ENCODE data around the gene TPRX2.
"Not testable (repeated sequence)": the region's sequence is repeated elsewhere in the genome, so short reads cannot be mapped to it uniquely, and the experiment has no call there.

DNA sequence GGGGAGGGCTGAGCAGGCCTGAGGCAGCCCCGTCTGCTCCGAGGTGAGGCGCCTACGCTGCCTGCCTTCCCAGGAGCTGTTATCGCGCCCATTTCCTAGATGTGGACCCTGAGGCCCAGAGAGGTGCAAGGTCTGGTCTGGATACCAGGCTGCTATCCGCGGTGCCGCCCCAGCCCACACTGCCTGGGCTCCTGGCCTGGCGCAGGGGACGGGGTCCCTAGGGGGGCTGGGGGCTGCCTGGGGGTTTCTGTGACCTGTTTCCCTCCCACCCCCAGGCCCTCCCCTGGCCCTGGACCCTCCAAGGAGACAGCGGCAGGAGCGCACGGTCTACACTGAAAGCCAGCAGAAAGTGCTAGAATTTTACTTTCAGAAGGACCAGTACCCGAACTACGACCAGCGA, 803 bp downstream of the TPRX2 start:
- TF ChIP-seq, protein P1, sequence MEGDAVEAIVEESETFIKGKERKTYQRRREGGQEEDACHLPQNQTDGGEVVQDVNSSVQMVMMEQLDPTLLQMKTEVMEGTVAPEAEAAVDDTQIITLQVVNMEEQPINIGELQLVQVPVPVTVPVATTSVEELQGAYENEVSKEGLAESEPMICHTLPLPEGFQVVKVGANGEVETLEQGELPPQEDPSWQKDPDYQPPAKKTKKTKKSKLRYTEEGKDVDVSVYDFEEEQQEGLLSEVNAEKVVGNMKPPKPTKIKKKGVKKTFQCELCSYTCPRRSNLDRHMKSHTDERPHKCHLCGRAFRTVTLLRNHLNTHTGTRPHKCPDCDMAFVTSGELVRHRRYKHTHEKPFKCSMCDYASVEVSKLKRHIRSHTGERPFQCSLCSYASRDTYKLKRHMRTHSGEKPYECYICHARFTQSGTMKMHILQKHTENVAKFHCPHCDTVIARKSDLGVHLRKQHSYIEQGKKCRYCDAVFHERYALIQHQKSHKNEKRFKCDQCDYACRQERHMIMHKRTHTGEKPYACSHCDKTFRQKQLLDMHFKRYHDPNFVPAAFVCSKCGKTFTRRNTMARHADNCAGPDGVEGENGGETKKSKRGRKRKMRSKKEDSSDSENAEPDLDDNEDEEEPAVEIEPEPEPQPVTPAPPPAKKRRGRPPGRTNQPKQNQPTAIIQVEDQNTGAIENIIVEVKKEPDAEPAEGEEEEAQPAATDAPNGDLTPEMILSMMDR (optimal IDR thresholded peaks at IDR 0.05 in 1 of 3, IDR thresholded peaks at IDR 0.05 in 1 of 3, conservative IDR thresholded peaks at IDR 0.05 in 1 of 3; ENCODE audit: extremely low read depth in 1 of 3, insufficient read depth in 2 of 3, low read length in 3 of 3), result not testable (repeated sequence)
- not testable (repeated sequence) for TF ChIP-seq EZH2 (IDR thresholded peaks at IDR 0.05; ENCODE audit: low read length)
